BE2C (cell line): ENCODE results near the gene PLA2R1.

ENCODE experiments used
- DNase-seq: peaks from one replicate; pipeline ENCODE4 v3.0.0-alpha.2; 2020
- H3K27me3 ChIP-seq: fragments of 250-450 bp; sonication (Bioruptor Pico); 2 replicates; pipeline ENCODE4 v1.5.1; 2020; ENCODE audit warnings: mild to moderate bottlenecking
- H3K36me3 ChIP-seq: fragments of 250-450 bp; sonication (Bioruptor Pico); 2 replicates; pipeline ENCODE4 v1.5.1; 2020; ENCODE audit warnings: mild to moderate bottlenecking
- H3K4me1 ChIP-seq: fragments of 250-450 bp; sonication (Bioruptor Pico); 2 replicates; pipeline ENCODE4 v1.5.1; 2020
- H3K4me3 ChIP-seq: 2 replicates; pipeline ENCODE4 v1.5.1; 2011; ENCODE audit warnings: low read depth, low read length
- H3K9me3 ChIP-seq: fragments of 250-450 bp; sonication (Bioruptor Pico); 2 replicates; pipeline ENCODE4 v1.5.1; 2020
- CTCF ChIP-seq: IDR thresholded peaks from 2 replicates; pipeline ENCODE4 v1.5.1; 2012; ENCODE audit warnings: mild to moderate bottlenecking, low read depth, low read length

Gene PLA2R1

DNA sequence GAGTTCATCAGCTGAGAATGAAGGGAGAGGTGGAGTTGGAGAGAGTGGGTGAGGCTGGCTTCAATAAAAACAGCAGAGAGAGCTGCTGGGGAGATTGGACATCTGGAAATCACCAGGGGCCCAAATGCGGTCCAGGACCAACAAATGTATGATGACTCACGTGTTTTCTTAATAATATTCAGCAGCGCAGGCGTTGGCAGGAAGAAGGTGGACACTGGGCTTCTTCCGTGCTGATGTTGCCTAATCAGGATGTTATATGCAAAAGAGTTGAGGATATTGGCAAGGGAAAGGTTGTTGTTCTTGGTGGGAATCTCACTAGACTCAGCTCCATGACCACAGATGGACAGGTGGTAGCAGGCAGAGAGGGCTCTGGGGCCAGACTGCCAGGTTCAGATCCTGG is 12.8 kb upstream of the PLA2R1 start:
- no peaks in the 10 kb centered on the region for H3K36me3 ChIP-seq
- H3K9me3 ChIP-seq: no peaks in the 10 kb centered on the region
- DNase-seq: no peak
- H3K27me3 ChIP-seq: no peaks in the 10 kb centered on the region
- TF ChIP-seq CTCF: no peak
- H3K4me3 ChIP-seq: no peak overlapping the region
- no peaks in the 10 kb centered on the region for H3K4me1 ChIP-seq

- H3K4me1 ChIP-seq: no peaks in the 10 kb centered on the region
- no peaks in the 10 kb centered on the region for H3K36me3 ChIP-seq
- H3K27me3 ChIP-seq: no peaks in the 10 kb centered on the region
- no peak for DNase-seq
- TF ChIP-seq CTCF: no peak
- H3K9me3 ChIP-seq: no peaks in the 10 kb centered on the region
- no peak overlapping the region for H3K4me3 ChIP-seq
These were observed 11.0 kb upstream of the PLA2R1 start for GRCh38 chr2:160073284-160073888.

GRCh38 chr2:160068906-160069305 is 6.5 kb upstream of the PLA2R1 start:
- Histone ChIP-seq H3K4me1 (no peaks in the 10 kb centered on the region), H3K9me3 (no peaks in the 10 kb centered on the region), H3K27me3 (no peaks in the 10 kb centered on the region), H3K4me3 (no peak overlapping the region), H3K36me3 (no peaks in the 10 kb centered on the region)
- TF ChIP-seq CTCF: no peak
- DNase-seq: no peak

- H3K36me3 ChIP-seq: no peaks in the 10 kb centered on the region
- no peaks in the 10 kb centered on the region for H3K9me3 ChIP-seq
- no peak overlapping the region for H3K4me3 ChIP-seq
- TF ChIP-seq CTCF: no peak
- no peaks in the 10 kb centered on the region for H3K27me3 ChIP-seq
- DNase-seq: no peak
- H3K4me1 ChIP-seq: no peaks in the 10 kb centered on the region
These were observed 2.5 kb upstream of the PLA2R1 start for GRCh38 chr2:160064916-160065315.

DNA sequence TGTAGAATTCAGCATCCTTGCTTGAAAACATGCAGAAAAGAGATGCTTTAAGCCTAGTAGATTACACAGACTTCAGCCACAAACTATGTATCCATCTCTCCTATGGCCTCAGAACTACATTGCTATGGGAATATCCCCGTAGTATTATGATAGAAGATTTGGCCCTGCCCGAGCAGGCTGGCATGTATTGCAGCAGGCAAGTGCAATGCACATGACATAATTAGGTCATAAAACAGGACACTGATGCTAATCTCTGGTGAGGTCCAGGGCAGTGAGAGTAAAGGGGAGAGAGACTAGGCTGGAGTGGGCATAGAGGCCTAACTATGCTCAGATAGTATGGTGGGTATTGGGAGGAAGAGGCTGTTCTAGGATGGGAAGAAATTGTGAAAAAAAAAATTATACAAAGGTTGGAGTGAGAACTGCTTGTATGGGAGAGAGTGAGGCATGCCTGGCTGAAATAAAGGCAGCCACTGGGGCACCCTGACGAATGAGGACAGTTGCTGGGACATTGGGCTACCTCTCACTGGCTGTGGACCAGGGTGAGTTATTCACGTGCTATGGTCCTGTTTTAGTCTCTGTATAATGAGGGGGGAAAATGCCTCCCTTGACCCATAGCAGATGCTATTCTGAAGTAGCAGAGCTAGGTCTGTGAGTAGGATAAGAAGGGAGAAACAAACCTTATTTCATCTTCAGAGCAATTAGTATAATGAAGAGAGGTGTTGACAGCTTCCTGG is 1.6 kb upstream of the PLA2R1 start:
- peak; percentile 25 for DNase-seq
- no peak for TF ChIP-seq CTCF
- no peaks in the 10 kb centered on the region for H3K4me1 ChIP-seq
- no peak overlapping the region for H3K4me3 ChIP-seq
- H3K9me3 ChIP-seq: no peaks in the 10 kb centered on the region
- H3K27me3 ChIP-seq: no peaks in the 10 kb centered on the region
- H3K36me3 ChIP-seq: no peaks in the 10 kb centered on the region

DNA sequence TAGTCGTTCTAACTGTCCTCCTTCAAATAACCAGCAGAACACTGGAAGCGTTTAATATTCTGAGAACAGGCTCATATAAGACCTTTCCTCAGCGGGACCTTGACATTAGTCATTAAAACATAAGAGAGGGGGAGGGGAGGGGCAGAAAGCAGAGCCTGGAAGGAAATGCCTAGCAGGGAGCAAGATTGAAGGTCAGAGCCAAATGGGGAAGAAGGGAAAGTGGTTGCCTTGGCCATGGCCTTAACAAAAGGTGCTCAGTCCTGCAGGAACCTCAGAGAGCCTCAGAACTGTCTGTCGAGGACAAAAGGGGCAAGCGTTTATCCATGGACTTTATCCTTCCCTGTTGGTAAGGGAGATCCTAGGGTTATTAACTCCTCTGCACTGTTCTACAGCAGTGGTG is 856 bp upstream of the PLA2R1 start:
- H3K4me1 ChIP-seq: no peaks in the 10 kb centered on the region
- TF ChIP-seq CTCF: no peak
- no peaks in the 10 kb centered on the region for H3K36me3 ChIP-seq
- H3K4me3 ChIP-seq: no peak overlapping the region
- H3K9me3 ChIP-seq: no peaks in the 10 kb centered on the region
- H3K27me3 ChIP-seq: no peaks in the 10 kb centered on the region
- DNase-seq: no peak
